ENCODE results near the gene C1orf35.

- TF ChIP-seq, protein P1, sequence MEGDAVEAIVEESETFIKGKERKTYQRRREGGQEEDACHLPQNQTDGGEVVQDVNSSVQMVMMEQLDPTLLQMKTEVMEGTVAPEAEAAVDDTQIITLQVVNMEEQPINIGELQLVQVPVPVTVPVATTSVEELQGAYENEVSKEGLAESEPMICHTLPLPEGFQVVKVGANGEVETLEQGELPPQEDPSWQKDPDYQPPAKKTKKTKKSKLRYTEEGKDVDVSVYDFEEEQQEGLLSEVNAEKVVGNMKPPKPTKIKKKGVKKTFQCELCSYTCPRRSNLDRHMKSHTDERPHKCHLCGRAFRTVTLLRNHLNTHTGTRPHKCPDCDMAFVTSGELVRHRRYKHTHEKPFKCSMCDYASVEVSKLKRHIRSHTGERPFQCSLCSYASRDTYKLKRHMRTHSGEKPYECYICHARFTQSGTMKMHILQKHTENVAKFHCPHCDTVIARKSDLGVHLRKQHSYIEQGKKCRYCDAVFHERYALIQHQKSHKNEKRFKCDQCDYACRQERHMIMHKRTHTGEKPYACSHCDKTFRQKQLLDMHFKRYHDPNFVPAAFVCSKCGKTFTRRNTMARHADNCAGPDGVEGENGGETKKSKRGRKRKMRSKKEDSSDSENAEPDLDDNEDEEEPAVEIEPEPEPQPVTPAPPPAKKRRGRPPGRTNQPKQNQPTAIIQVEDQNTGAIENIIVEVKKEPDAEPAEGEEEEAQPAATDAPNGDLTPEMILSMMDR (IDR thresholded peaks at IDR 0.05; ENCODE audit: low read length) = no peak
- TF ChIP-seq EZH2phosphoT487 (IDR thresholded peaks at IDR 0.05; ENCODE audit: low read length) (no peak), EZH2 (optimal IDR thresholded peaks at IDR 0.05; ENCODE audit: low read depth, low read length) (no peak)
Measured at GRCh38 chr1:228105270-228105995, 2.3 kb upstream of the C1orf35 start.
